HG02852 (cell line): Measurements from ENCODE around the gene HPS5.

Source experiments
- ATAC-seq: cut with Tn5 transposase; IDR thresholded peaks from one replicate; pipeline ENCODE4 v1.9.1; 2021; ENCODE audit warnings: mild to moderate bottlenecking, moderate library complexity; ENCODE audit not compliant: unreplicated experiment

HPS5 gene

GRCh38 chr11:18243783-18244362 lies 78.1 kb downstream of the HPS5 start:
- ATAC-seq = no peak

- no peak for ATAC-seq
Observed at GRCh38 chr11:18239655-18240054, 82.3 kb downstream of the HPS5 start.

- no peak for ATAC-seq
Observed at GRCh38 chr11:18236664-18237356, 85.1 kb downstream of the HPS5 start, which contains the start of gene SAA4. TSS of gene SAA4 (minus strand) at chr11:18236802. CDS start at chr11:18235926, 876 bp downstream.

- no peak for ATAC-seq
Observed at GRCh38 chr11:18235394-18236334, 86.3 kb downstream of the HPS5 start.

- ATAC-seq = no peak
Observed at GRCh38 chr11:18233912-18234311, 88.0 kb downstream of the HPS5 start.

GRCh38 chr11:18230859-18231258 lies 91.1 kb downstream of the HPS5 start:
- ATAC-seq = no peak

- ATAC-seq = peak; percentile 92
Observed at GRCh38 chr11:18229501-18229900, 92.4 kb downstream of the HPS5 start.
